HG03469 (cell line): Measurements from ENCODE around the gene CNTNAP5.
"Not testable (repeated sequence)": the region's sequence is repeated elsewhere in the genome, so short reads cannot be mapped to it uniquely, and the experiment has no call there.

Source experiments
- ATAC-seq: cut with Tn5 transposase; IDR thresholded peaks from one replicate; pipeline ENCODE4 v1.9.1; 2021; ENCODE audit warnings: mild to moderate bottlenecking, moderate library complexity, moderate number of reproducible peaks; ENCODE audit not compliant: unreplicated experiment

CNTNAP5 gene

GRCh38 chr2:124407836-124408534 is 382.9 kb downstream of the CNTNAP5 start:
- not testable (repeated sequence) for ATAC-seq

- ATAC-seq: no peak
These were observed 399.0 kb downstream of the CNTNAP5 start for GRCh38 chr2:124424074-124424473.

- no peak for ATAC-seq
These were observed 401.0 kb downstream of the CNTNAP5 start for GRCh38 chr2:124426122-124426521.

GRCh38 chr2:124426625-124427024 is 401.5 kb downstream of the CNTNAP5 start:
- ATAC-seq: no peak

- no peak for ATAC-seq
These were observed 412.7 kb downstream of the CNTNAP5 start for GRCh38 chr2:124437811-124438210.

- no peak for ATAC-seq
These were observed 425.4 kb downstream of the CNTNAP5 start for GRCh38 chr2:124450481-124450880.

- no peak for ATAC-seq
These were observed 451.2 kb downstream of the CNTNAP5 start for GRCh38 chr2:124476291-124476690.

GRCh38 chr2:124478761-124479160 is 453.7 kb downstream of the CNTNAP5 start:
- no peak for ATAC-seq

GRCh38 chr2:124480958-124481357 is 455.9 kb downstream of the CNTNAP5 start:
- ATAC-seq: no peak

- no peak for ATAC-seq
These were observed 457.0 kb downstream of the CNTNAP5 start for GRCh38 chr2:124482044-124482443.

- ATAC-seq: no peak
These were observed 457.5 kb downstream of the CNTNAP5 start for GRCh38 chr2:124482551-124482950.

GRCh38 chr2:124485659-124486058 is 460.6 kb downstream of the CNTNAP5 start:
- no peak for ATAC-seq

- no peak for ATAC-seq
These were observed 464.6 kb downstream of the CNTNAP5 start for GRCh38 chr2:124489686-124490085.

GRCh38 chr2:124501575-124502152 is 476.6 kb downstream of the CNTNAP5 start:
- no peak for ATAC-seq

GRCh38 chr2:124514236-124514635 is 489.1 kb downstream of the CNTNAP5 start:
- no peak for ATAC-seq

GRCh38 chr2:124520953-124521352 is 495.9 kb downstream of the CNTNAP5 start:
- ATAC-seq: no peak

- ATAC-seq: no peak
These were observed 498.0 kb downstream of the CNTNAP5 start for GRCh38 chr2:124523096-124523495.

- no peak for ATAC-seq
These were observed 499.2 kb downstream of the CNTNAP5 start for GRCh38 chr2:124524155-124524915.

GRCh38 chr2:124526221-124526620 is 501.1 kb downstream of the CNTNAP5 start:
- no peak for ATAC-seq

- ATAC-seq: no peak
These were observed 505.1 kb downstream of the CNTNAP5 start for GRCh38 chr2:124530203-124530602.

- no peak for ATAC-seq
These were observed 508.3 kb downstream of the CNTNAP5 start for GRCh38 chr2:124533226-124533954.
